ENCODE data around the gene MCM6. TPM values are rescaled to one million over a fixed set of nuclear protein-coding genes. Genes with fewer than 3 reads are reported as not detected.

MCM6 gene
- 18.8 and 31.6 TPM in 2 replicates for total RNA-seq

GRCh38 chr2:135876066-135876711 is at the start of gene MCM6:
Gene MCM6, minus strand, starts transcription at chr2:135876443. Its CDS starts 78 bp downstream, at chr2:135876365.

GRCh38 chr2:135836596-135837270 is 39.5 kb downstream of the MCM6 start, which contains the start of gene LCT:
Gene LCT, minus strand, starts transcription at chr2:135837184. Its CDS starts 15 bp downstream, at chr2:135837169.

Other genes starting within 250 kb of the MCM6 start
- 43.2 and 86.5 TPM in 2 replicates for gene UBXN4, start 134.6 kb downstream of the MCM6 start, total RNA-seq
- gene LCT, start 39.3 kb downstream of the MCM6 start, total RNA-seq = under 0.01 TPM in 1 of 2 replicates, not detected in the other
- gene DARS1, start 109.2 kb upstream of the MCM6 start, total RNA-seq = 56.5 and 56.8 TPM in 2 replicates
- gene CXCR4, start 241.7 kb upstream of the MCM6 start, total RNA-seq = 83.7 and 130 TPM in 2 replicates